ES-I3 (cell line): ENCODE data around the gene BCAS3.

Source experiments
- H3K36me3 ChIP-seq: 2 replicates; pipeline ENCODE4 v1.6.1; 2013; ENCODE audit warnings: mild to moderate bottlenecking, low read length, control low read depth, moderate library complexity; ENCODE audit not compliant: insufficient read depth
- H3K4me1 ChIP-seq: 2 replicates; pipeline ENCODE4 v1.6.1; 2013; ENCODE audit warnings: mild to moderate bottlenecking, control low read depth, low read length; ENCODE audit not compliant: insufficient read depth
- H3K9ac ChIP-seq: 2 replicates; pipeline ENCODE4 v1.6.1; 2013; ENCODE audit warnings: low read depth, mild to moderate bottlenecking, low read length, moderate library complexity
- H3K9me3 ChIP-seq: 2 replicates; pipeline ENCODE4 v1.6.1; 2013; ENCODE audit warnings: mild to moderate bottlenecking, low read length, moderate library complexity; ENCODE audit not compliant: control insufficient read depth, insufficient read depth

BCAS3 gene

DNA sequence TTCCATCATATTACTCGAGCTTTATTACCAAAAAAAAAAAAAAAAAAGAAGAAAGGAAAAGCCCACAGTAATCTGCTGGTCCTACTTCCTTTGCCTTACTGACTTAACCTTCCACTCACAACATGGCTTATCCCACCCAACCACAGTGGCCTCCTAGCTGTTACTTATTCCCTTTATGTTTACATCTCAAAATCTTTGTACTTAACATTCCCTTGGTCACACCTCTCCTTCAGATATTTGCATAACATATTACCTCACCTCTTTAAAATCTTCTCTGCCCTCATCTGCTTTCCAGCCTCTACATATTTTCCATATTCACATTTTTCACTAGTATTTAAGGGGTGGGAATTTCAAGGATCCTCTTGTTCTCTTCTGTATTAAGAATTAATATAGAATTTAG lies 395.0 kb downstream of the BCAS3 start:
- Histone ChIP-seq H3K36me3 (no peaks in the 10 kb centered on the region), H3K9me3 (no peaks in the 10 kb centered on the region), H3K9ac (no peak overlapping the region), H3K4me1 (peaks cover 14% of the 10 kb centered on the region; the same call in 1 of the 2 replicates)

DNA sequence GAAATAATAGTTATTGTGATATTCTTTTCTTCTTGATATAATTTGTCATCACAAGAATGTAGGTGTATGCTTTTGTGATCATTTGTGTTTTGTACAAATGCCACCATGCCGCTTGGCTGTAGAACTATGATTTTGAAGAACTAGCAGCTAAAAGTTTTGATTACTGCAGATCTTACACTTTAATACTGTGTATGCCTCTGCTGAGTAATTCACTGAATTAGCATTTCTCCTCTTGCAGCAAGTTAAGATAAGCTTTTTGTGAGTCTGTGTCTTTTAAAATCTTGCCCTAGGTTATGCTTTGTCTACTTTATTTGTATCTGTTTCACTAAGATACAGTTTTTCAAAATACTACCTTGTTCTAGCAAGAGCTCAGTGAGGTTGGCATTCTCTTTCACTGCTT lies 395.5 kb downstream of the BCAS3 start:
- Histone ChIP-seq H3K9ac (no peak overlapping the region), H3K9me3 (no peaks in the 10 kb centered on the region), H3K36me3 (no peaks in the 10 kb centered on the region), H3K4me1 (peaks cover 14% of the 10 kb centered on the region; the same call in 1 of the 2 replicates)

DNA sequence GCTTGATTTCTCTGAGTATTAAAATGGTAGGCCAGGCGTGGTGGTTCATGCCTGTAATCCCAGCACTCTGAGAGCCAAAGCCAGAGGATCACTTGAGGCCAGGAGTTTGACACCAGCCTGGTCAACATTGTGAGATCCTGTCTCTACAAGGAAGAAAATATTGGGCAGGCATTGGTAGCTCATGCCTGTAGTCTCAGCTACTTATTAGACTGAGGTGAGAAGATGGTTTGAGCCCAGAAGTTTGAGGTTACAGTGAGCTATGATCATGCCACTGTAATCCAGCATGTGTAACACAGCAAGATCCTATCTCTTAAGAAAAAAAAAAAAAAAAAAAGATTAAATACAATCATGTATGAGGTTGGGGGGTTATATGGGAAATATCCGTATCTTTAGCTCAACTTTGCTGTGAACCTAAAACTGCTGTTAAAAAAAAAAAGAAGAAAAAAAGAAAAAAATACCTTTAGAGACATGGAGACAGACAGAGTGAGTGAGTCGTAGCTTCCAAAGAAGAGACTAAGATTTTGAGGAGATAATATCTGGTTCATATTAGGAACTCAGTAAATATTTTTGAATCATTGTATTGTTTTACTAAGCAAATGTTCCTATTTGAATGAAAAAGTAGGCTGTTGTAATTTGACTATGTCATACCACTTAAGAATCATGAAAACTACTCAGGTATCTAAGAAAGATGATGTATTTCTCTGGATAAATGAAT lies 396.3 kb downstream of the BCAS3 start:
- peaks cover 14% of the 10 kb centered on the region; the same call in 1 of the 2 replicates for H3K4me1 ChIP-seq
- H3K9me3 ChIP-seq: no peaks in the 10 kb centered on the region
- no peak overlapping the region for H3K9ac ChIP-seq
- no peaks in the 10 kb centered on the region for H3K36me3 ChIP-seq

DNA sequence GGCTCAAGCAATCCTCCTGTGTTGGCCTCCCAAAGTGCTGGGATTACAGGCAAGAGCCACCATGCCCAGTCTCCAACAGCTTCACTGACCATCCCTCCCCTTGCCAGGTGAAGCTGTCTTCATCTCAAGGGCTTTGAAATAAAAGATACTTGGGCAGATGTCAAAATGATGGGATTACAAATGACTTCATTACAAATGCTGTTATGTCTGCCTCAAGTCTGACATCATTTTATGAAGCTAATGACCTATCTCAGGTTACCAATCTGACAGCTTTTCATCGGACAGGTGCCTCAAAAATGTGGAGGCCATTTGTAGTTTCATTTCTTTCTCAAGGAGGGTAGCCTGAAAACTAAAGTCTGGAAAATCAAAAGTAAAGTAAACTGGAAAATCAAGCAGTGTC lies 398.3 kb downstream of the BCAS3 start:
- H3K9ac ChIP-seq: no peak overlapping the region
- peaks cover 14% of the 10 kb centered on the region; the same call in 1 of the 2 replicates for H3K4me1 ChIP-seq
- no peaks in the 10 kb centered on the region for H3K36me3 ChIP-seq
- no peaks in the 10 kb centered on the region for H3K9me3 ChIP-seq

DNA sequence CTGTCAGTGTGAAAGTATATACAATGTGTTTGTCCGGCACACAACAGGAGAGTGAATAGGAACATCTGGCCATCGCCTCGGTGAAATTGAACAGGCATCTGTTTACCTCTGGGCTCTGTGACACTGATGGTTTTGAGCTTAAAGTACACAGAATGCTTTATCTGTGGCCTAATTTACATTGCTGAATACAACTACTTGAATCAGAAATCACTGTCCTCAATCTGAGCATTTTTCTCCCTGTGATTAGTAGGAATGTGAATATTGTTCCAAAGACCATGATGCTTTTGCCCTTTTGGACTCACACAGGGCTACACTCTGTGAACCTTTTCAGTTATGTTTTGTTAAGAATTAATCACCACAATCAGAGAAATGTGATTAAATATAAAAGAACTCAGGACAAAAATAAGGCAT lies 399.0 kb downstream of the BCAS3 start:
- no peaks in the 10 kb centered on the region for H3K9me3 ChIP-seq
- no peak overlapping the region for H3K9ac ChIP-seq
- H3K4me1 ChIP-seq: peaks cover 14% of the 10 kb centered on the region; the same call in 1 of the 2 replicates
- no peaks in the 10 kb centered on the region for H3K36me3 ChIP-seq

DNA sequence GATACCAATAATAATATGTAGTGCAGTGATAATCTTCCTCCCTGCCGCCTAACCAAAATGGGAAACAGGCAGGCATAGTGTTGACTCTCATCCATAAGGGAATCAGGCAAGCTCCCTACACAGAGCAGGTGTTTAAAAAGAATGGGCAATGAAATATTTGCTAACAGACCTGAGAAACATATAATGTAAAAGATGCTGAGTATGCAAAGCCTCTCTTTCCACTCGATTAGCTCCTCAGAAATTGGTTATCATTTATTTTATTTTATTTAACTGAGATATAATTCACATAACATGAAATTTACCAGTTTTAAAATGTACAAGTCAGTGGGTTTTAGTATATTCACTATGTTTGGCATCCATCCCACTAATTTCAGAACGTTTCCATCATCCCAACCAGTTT lies 404.3 kb downstream of the BCAS3 start:
- H3K36me3 ChIP-seq: no peaks in the 10 kb centered on the region
- H3K4me1 ChIP-seq: no peaks in the 10 kb centered on the region

DNA sequence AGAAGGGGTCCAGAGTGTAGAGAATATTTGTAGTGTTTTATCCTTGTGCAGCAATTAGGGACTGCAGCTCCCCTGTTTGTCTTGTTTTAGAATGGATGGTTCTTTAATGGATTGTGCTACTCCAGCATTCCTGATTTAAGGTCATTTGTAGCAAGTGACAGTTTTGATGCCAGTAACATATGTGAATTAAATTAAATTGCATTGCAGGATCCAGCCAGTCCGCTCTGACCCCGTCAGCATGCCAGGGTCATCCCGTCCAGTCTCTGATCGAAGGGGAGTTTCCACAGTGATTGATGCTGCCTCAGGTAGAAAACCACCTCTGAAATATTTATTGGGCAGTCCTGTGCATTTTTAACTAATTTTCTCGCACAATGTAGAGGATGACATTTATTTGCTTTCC lies 406.6 kb downstream of the BCAS3 start:
- H3K9me3 ChIP-seq: no peaks in the 10 kb centered on the region
- no peaks in the 10 kb centered on the region for H3K36me3 ChIP-seq
- H3K9ac ChIP-seq: no peak overlapping the region
- no peaks in the 10 kb centered on the region for H3K4me1 ChIP-seq

More for the DNA sequence above, 404.3 kb downstream of the BCAS3 start:
- Histone ChIP-seq H3K9me3 (no peaks in the 10 kb centered on the region), H3K9ac (no peak overlapping the region)

DNA sequence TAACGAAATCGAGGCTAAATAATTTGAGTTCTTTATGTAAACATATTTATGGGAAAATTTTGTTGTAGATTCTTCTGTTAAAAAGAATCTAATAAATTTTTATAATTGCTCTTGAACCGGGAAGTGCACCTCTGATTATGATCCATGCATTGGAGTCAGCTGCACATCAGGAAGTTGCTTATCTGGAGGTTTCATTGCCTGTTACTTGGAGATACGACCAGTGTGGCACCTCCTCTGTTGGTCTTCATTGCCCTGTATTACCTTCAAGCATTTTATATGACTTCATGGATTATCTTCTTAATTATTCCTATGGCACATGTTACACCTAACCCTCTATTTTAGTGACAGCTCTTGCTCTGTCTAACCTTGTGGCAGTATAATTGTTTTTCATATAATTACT lies 409.4 kb downstream of the BCAS3 start:
- no peak overlapping the region for H3K9ac ChIP-seq
- peaks cover 9% of the 10 kb centered on the region for H3K9me3 ChIP-seq
- no peaks in the 10 kb centered on the region for H3K4me1 ChIP-seq
- no peaks in the 10 kb centered on the region; the same call in 1 of the 2 replicates for H3K36me3 ChIP-seq

DNA sequence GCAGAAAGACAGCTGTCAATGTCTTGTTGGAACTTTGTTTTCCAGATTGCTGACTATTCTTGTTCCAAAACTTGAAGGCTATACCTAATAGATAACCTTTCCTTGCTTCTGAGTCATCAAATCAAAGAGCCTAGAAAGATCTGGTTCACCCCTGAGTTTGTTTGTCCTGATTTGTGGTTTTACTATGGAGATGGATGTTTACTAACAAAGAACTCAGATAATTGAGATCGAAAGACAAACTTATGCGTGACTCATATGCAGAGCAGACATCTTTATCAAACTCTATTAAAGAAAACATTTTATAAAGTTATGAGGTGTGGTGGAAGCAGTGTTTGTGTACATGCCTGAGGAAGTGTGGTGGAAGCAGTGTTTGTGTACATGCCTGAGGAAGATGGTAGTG lies 410.9 kb downstream of the BCAS3 start:
- Histone ChIP-seq H3K36me3 (no peaks in the 10 kb centered on the region; the same call in 1 of the 2 replicates), H3K9me3 (peaks cover 9% of the 10 kb centered on the region), H3K4me1 (no peaks in the 10 kb centered on the region), H3K9ac (no peak overlapping the region)

DNA sequence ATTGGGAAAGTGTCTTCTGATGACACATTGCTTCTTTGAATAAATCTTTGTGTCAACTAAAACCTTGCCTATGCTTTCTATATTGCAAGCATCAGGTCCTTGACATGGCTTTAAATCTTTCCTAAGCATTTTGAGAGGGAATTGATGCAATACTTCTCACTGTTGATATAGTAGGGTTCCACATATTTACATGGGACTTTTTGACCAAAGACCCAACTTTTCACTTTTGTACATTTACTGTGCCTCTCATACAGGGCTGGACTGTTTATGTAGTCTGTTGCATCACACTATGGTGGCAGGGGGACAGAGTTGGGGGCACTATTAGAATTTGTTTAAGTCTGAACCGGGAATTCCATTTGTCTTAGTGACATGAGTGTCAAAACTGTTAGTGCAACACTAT lies 413.4 kb downstream of the BCAS3 start:
- Histone ChIP-seq H3K4me1 (no peaks in the 10 kb centered on the region), H3K36me3 (no peaks in the 10 kb centered on the region; the same call in 1 of the 2 replicates), H3K9ac (no peak overlapping the region)

DNA sequence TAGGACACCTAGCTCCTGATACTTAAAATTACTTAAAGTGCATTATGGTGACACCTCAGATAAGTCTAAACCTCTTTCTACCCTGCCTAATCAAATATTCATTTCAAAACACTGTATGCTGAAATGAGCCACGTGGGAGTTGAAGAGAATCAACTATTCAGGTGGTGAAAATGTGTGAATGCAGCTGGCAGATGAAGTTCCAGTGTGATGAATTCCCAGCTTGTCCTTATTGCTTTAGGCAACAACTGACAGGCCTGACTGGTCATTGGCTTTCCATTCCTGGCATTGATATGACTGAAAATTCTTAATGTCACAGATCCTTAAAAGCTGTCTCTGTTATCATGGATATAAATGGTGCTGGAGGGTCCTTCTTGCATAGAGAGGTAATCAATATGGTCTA lies 420.1 kb downstream of the BCAS3 start:
- Histone ChIP-seq H3K36me3 (no peaks in the 10 kb centered on the region), H3K9ac (no peak overlapping the region), H3K4me1 (no peaks in the 10 kb centered on the region), H3K9me3 (no peaks in the 10 kb centered on the region)

More for the DNA sequence above, 413.4 kb downstream of the BCAS3 start:
- peaks cover 9% of the 10 kb centered on the region for H3K9me3 ChIP-seq

DNA sequence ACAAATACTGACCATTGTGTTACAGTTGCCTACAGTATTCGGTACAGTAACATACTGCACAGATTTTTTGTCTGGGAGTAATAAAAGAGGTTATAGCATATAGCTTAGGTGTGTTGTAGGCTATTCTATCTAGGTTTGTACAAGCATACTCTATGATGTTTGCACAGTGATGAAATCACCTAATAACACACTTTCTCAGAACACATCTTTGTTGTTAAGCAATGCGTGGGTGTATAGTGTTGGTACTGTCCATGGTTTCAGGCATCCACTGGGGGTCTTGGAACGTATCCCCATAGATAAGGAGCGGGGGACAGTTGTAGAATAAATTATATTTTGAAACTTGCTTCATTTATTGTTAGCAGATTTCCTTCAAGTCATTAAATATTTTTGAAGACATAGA lies 428.7 kb downstream of the BCAS3 start:
- Histone ChIP-seq H3K9ac (no peak overlapping the region), H3K36me3 (no peaks in the 10 kb centered on the region), H3K4me1 (no peaks in the 10 kb centered on the region), H3K9me3 (no peaks in the 10 kb centered on the region)

DNA sequence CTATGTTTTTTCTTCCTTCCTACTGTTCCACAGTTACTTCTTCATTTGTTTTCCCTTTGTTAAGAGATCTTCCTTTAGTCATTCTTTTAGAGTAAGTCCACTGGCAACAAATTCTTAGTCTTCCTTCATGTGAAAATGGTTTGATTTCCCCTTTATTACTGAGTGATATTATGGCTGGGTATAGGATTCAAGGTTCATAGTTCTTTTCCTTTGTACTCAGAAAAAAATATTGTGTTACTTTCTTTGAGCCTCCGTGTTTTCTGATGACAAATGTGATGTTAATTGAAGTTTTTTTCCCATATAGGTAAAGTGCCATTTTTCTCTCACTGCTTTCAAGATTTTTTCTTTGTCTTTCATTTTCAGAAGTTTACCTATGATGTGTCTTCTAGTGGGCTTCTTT lies 438.9 kb downstream of the BCAS3 start:
- Histone ChIP-seq H3K4me1 (no peaks in the 10 kb centered on the region), H3K9ac (no peak overlapping the region), H3K9me3 (no peaks in the 10 kb centered on the region), H3K36me3 (no peaks in the 10 kb centered on the region)

DNA sequence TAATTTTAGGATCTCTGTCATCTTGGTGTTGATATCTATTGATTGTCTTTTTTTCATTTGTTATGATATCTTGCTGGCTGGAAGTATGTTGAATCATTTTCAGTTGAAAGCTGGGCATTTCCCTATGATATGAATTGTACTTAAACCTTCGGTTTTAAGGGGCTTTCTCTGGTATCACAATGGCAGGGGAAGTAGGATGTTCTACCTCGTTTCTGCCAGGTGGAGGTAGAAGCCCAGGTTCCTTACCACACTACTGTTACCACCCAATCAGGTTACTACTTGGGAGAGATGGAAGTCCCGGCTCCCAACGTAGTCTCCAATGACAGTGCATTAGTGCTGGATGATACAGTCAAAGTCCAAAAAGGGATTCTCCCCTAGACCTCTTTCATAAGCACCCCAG lies 440.3 kb downstream of the BCAS3 start:
- H3K9ac ChIP-seq: no peak overlapping the region
- H3K36me3 ChIP-seq: no peaks in the 10 kb centered on the region
- H3K9me3 ChIP-seq: no peaks in the 10 kb centered on the region

DNA sequence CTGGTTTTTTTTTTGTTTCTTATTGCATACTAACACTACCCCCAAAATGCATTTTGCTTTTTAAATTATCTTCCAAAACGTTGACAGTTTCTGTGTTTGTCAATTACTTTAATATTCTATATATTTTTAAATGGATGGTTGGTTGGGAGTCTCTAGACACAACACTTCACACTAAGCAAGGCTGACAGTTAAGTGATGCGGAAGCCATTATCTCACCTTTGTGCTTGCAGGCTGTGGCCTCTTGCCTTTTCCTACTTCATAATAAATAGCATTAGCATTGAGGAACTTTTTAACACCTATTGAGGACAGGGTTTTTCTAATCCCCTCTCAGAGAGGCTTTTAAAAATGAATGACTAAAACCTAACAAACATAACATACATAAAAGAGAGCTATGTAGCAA lies 441.2 kb downstream of the BCAS3 start:
- Histone ChIP-seq H3K9me3 (no peaks in the 10 kb centered on the region), H3K4me1 (0 out of 2 replicates have a peak, but pooled peaks cover 4% of the 10 kb centered on the region), H3K36me3 (no peaks in the 10 kb centered on the region), H3K9ac (no peak overlapping the region)

More for the DNA sequence above, 440.3 kb downstream of the BCAS3 start:
- H3K4me1 ChIP-seq: 0 out of 2 replicates have a peak, but pooled peaks cover 4% of the 10 kb centered on the region
